CD4-positive, alpha-beta T cell treated with Interleukin-17A for 1 hour (primary cell): ENCODE data around the gene CCDC188.

Experiments
- DNase-seq: peaks from one replicate; pipeline ENCODE4 v3.0.0-alpha.2; 2020

CCDC188 gene

DNA sequence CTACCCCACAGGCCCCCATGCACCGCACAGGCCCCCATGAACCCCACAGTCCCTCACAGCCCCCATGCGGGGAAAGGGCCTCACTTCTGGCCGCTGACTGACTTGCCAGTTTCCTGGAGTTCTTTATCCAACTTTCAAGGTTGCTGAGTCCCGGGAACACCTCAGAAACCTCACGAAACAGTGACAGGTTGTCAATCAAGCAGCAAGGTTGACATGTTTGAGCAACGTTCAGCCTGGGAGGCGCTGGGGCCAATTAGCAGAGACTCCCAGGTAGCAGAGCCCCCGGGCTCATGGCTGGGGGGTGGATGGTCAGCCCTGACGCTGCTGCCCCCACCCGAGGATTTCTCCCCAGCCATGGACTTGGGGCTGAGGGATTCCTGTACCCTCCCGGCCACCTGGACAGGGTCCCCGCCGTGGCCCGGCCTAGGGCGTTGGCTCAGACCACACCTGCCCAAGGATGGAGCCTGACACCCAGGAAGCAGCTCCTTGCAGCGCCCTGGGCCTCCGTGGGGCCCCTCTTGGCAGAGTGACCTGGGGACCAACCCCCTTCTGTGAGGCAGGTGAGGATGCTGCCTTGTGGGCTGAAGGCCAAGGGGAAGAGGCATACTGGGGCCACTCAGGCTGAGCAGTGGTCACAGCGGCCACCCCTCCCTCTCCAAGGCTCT, 33.8 kb upstream of the CCDC188 start:
- no peak for DNase-seq

DNA sequence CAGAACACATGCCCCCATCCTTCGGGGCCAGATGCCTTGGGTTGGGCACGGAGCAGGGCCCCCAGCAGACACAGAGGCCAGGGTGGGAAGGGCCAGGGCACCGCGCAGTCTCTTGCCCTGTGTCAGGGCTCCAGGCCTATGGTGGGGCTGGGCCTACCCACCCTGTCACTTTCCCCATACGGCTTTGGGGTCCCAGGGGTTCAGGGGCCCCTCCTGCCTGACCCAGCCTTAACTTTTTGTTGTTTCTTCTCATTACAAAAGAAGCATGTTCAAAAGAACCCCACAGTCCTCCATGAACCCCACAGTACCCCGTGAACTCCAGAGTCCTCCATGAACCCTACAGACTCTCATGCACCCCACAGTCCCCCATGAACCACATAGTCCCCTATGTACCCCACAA, 33.0 kb upstream of the CCDC188 start:
- DNase-seq = no peak

DNA sequence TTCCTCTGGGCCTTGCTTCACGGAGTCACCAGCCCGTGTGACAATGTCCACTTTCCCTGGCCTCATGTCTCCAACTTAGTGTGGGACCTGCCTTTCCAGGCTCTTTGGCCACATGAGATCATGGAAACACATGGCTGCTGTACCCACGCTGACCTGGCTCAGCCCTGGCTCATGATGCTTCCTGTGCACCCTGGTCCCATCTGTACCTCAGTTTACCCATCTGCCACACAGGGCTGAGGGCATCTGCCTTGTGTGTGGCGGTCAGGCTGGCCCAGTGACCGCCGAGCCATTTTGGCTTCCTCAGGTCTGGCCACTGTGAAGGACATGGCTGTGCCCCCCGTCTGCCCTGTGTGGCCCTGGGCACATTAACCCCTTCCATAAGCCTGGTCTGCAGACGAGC, 32.2 kb upstream of the CCDC188 start:
- DNase-seq = no peak

DNA sequence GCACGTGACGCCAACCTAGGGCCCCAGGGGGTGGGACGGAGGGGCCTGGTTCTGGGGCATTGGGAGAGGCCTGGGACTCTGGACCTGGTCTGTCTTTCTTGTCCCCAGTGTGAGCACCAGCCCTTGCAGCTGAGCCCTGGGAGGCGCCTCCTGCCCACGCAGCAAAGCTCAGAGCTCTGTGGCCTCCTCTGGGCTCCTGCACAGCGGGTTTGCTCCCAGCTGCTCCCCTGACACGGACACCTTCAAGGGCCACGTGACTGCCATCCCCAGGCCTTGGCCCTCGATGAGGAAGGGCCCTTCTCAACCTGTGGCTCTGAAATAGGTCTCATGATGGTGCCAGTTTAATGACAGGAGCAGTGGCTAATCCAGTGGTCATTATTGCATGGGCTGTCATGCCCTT, 31.5 kb upstream of the CCDC188 start:
- DNase-seq = no peak

DNA sequence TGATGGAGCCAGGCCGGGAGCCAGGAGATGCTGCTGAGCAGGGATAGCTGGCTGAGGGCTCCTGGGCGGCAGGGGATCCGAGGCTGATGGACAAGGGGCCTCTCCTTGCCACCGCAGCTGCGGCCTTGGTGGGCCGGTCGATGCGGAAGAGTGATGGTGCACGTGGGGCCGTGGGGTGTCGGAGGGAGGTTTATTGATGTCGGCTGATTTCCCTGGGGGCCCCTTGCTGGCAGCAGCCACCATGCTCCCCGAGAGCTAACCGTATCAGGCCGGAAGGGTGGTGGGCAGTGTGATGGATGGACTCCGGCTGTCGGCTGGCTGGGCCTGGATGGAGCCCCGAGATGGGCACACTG, 31.0 kb upstream of the CCDC188 start:
- DNase-seq = no peak

DNA sequence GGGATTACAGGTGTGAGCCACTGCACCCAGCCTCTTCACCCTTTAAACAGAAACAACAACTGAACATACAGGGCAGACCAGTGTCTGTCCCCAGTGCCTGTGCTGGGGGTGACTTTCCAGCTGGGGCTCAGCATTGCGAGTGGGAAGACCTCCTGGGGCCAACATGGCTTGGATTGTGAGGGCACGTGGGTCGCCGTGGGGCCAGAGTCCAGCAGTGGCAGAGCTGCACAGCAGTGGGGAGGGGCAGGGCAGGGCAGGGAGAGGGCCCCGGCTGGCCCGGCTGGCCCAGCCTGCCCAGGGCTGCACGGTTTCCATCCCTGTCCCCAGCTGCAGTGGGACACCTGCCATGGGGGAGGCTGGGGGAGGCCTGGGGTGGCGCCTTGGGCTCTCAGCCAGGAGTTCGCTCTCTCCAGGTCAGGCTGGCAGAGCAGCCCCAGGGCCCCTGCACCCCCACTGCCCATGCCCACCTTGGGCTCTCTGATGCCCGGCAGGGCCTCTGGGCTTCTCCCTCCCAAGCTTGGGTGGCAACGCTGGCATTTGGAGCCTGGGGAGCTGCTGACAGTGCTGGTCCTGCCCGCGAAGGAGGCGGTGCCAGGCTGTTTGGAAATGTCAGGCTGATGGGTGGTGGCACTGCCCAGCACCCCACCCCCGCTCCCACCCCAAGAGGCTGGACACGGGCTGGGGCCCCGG, 30.5 kb upstream of the CCDC188 start:
- DNase-seq = no peak

DNA sequence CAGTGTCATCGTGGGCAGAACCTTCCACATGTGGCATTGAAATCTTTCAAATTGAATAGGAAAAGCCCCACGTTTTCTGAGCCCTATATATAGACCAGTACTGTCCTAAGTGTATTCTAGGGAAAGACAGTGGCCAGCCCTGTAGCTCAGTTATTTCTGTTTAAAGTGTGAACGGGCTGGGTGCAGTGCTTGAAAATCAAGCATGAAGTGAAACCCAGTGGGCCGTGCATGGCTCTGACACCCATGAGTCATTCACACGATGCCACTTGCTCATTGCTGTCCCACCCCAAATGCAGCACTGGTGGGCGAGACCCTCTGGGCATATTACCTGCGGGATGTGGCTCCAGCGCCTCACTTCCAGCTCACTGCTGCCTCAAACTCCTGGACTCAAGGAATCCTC, 29.8 kb upstream of the CCDC188 start:
- no peak for DNase-seq

DNA sequence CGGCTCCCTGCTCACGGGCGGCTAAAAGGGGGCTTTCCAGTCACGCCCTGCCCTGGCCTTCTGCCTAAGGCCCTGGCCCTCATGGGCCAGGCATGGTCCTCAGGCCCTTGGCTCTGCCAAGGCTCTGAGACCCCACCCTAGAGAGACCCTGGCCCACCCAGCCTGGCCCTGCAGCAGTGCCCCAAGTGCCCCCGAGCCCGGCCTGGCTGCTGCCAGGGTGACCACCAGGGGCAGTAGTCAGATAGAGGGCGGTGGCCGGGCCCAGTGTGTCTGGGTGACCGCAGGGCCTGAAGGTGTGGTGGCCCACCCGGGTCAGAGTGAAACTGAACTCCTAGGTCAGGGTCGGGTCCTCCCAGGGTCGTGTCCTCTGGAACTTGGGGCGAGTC, 29.4 kb upstream of the CCDC188 start:
- no peak for DNase-seq

DNA sequence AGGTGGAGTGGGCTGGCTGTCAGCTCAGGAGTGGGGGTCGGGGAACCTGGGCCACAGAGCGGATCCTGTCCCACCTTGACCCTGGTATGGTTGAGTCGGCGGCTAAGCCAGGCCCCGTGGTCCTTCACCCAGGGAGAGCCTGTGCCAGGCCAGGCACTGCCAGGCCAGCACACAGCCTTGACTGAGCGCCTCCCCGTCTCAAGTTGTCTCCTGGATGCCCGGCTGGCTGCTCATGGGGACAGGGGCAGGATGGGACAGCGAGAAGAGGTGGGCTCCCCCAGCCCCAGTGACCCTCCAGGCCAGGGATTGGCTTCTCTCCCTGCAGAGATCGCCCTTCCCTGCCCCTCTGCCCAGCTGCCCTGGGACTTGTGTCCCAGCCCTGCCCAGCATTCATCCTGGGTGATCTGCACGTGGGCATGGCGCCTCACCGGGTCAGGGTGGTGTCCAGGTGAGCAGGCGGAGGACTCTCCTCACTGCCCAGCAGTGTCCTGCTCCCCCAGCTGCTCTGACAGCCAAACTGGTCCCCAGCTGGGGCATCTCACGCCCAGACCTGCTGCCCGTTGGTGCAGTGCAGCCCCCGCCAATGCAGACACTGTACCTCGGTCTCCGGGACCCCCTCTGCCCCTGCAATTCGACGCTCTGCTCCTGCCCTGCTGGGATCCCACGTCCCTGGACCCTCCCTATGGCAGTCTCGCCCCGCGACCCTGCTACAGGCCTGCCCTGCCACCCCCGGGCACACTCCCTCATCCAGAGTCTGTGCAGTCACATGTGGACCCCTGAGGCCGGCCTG, 28.8 kb upstream of the CCDC188 start:
- no peak for DNase-seq

DNA sequence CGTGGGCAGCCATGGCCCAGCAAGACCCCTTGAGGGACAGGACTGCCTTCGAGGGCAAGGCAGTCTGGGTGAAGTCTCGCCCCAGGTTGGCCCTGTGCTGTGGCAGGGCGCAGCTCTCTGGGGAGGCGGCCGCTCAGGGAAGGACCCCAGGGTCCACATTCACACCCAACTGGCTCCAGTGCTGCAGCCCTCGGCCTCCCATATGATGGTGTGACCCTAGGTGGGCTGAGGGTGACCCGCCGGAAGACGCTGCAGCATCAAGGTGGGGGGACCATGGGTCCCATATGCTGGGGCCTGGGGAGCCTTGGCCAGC, 28.0 kb upstream of the CCDC188 start:
- no peak for DNase-seq

DNA sequence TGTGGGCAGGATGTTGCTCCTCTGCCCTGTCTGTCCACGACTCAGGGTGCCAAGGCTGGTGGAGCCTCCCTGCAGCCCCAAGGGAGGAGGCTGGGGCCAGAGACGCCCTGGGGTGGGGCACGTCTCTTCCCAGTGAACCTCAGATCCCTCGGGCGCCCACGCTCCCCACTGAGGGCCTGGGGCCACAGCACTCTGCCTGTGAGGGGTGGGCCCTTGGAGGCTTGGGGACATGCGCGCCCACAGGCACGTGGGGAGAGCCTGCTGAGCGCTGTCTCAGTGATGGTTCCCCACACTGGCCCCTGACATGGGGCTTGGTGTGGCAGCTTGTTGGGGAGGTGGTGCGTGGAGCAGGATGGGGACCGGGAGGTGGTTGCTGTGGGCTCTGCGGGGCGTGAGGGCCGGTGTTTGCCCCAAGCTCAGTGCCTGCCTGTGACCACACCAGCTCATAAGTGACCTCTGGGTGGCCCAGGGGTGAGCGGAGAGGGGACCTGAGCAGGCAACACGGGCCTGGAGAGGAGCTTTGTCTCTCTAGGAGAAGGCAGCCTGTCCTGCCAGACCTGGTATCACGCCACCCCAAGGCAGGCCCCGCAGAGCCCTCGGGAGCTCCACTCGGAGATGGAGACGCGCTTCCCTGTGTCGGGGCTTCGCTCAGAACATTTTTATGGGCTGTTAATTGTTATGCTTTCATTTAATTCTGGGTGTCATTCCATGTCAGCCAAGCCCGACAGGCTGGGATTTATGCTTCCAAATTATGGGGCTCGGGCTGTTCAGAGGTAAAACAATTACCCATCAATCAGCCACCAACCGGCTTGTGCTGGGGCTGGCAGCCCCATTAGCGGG, 27.4 kb upstream of the CCDC188 start:
- no peak for DNase-seq

DNA sequence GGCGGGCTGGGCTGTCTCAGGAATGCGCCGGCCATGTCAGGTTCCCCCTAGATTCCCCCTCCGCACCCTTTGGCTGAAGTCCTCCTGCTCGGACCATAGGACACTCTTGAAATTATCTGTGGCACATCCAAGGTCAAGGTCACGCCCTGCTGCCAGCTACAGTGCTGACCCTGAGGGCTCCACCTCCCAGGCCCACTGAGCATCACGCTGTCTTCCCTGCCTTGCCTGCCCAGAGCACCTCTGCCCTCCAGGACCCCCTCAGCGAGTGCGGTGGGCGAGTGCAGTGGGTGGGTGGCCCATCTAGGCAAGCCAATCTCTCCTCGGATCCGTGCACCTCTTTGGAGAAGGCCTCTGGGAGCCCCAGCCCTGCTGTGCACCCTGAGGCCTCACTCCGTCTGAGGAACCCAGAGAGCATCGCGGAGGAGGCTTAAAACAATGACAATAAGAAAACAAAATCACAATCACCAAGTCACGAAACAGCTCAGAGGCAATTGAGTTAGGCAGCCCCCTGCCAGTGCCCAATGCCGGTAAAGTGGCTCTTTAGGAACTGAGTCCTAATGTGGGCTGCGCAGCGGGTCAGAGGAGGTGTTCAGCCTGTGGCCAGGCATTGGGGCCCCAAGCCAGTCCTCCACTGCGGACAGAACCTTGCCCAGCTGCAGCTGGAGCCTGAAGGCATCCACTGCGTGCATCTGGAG, 26.5 kb upstream of the CCDC188 start:
- no peak for DNase-seq

DNA sequence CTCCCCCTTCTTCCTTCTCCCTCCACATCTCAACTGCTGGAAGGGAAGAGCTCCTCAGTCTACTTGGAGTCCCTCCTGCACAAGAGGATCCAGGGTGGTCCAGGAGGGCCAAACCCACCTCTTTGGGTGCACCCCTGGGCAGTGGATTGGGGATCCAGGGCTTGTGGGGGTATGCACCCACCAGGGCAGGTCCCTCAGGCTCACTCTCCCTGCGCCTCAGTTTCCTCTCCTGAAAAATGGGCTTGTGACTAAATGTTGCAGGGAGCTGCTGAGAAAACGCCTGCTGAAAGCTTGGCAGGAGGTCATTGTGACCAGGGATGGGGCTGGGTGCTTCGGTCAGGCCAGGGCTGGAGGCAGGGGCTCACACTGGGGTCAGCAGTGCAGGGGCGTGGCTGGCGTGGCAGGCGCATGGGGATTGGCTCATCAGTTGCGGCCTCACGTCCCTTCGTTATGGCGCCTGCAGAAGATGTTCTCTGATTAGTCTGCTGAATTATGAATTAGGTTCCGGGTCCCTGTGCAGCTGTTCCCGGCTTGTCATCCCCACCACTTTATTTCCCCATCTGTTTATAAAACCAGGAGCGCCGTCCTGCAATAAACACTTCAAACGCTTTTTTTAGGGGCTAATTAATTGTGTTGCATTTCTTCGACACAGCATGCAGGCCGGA, 25.7 kb upstream of the CCDC188 start:
- DNase-seq = no peak

DNA sequence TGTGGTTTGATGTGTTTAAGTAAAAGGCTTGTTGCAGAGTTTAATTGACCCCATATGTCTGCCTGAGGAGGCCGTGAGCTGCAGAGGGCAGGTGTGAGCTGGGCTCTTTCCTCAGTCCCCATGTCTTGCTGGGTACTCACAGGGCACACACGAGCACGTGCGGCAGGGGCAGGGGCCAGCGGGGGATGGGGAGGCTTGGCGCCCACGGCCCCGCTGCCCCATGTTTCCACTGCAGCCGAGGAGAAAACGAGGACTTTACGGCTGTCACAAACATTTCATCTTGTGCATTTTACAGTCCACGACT, 24.7 kb upstream of the CCDC188 start:
- no peak for DNase-seq

DNA sequence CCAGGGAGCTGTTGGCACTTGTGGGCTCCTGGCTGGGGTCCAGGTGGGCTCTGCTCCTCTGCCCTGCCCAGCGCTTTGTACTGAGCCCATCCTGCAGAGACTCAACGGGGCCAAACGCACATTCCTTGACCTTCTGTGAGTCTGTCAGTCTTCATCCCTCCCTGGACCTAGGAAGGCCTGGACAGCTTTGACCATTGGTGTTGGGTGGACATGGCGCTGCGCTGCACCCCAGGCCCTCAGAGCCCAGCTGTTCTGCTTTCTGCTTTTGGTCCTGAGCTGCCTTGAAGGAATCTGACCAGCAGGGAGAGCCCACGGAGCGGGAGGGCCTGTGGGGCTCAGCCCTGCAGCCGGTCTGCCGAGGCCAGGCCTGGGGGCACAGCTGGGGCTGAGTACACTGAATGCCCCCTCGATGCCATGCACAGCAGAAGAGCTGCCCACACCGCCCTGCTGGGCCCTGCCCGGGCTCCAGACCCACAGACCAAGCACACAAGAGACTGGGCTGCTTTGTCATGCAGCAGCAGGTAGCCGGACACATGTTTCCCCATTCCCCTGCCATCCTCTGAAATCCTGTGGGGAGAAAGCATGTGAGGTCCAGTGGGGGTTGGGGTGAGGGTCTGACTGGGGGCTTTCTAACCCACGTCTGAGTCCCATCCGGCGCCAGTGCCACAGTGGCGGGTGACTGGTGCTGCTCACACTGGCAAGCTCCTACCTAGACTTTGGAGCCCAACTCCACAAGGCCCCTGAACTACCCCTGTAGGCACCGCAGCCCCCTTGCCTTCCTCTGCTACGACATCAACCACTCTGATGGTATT, 24.1 kb upstream of the CCDC188 start:
- no peak for DNase-seq

DNA sequence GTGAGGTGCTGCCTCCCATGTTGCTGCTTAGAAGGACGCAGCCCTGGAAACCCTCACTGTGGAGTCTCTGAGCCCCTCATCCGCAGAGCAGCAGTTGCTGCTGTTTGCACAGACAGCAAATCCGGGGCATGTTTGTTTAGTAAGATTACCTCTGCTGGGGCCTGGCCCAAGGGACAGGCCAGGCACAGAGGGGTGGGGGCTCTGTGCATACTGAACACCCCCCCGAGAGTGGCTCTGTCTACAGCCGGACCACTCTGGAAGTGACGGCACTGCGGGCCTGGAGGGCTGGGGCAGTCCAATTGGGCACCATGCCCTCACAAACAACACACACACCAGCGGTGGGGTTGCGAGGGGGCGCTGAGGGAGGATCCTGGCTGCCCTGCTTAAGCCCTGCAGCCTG, 22.9 kb upstream of the CCDC188 start:
- DNase-seq = no peak

DNA sequence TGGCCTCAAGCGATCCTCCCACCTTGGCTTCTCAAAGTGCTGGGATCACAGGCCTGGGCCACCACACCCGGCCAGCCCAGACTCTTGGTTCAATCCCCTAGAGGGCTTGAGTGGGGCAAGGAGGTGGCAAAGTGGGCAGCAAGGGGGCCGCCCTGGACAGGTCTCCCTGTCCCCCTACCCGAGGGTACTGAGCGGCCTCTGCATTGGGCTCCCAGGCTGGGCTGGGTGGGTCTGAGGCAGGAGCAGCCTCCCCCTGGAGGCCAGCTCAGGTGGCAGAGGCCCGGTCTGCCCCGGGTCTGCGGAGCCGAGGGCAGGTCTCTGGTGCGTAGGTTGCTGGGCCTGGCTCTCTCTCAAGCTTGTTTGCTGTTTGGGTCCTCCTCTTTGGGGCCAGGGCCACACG, 22.4 kb upstream of the CCDC188 start:
- DNase-seq = no peak

DNA sequence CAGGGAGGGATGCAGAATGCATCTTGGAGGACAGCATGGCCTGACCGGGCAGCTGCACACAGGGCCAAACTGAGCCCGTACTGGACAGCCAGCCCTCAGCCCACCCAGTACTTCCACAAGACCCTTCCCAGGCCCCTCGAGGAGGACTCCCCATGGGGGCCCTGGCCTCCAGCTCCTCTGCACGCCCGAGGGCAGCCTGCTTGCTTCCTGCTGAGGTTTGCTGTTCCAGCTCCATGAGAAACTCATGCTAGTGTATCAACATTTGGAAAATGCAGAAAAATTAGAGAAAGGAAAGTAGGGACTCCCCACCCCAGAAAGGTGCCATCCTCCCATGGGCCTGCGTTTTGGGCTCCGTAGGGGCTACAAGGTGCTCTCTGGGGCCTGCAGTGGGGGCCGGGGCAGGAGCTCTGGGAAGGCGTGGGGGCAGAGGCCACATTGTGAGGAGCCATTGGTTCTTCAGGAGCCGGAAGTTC, 21.3 kb upstream of the CCDC188 start:
- DNase-seq = no peak

DNA sequence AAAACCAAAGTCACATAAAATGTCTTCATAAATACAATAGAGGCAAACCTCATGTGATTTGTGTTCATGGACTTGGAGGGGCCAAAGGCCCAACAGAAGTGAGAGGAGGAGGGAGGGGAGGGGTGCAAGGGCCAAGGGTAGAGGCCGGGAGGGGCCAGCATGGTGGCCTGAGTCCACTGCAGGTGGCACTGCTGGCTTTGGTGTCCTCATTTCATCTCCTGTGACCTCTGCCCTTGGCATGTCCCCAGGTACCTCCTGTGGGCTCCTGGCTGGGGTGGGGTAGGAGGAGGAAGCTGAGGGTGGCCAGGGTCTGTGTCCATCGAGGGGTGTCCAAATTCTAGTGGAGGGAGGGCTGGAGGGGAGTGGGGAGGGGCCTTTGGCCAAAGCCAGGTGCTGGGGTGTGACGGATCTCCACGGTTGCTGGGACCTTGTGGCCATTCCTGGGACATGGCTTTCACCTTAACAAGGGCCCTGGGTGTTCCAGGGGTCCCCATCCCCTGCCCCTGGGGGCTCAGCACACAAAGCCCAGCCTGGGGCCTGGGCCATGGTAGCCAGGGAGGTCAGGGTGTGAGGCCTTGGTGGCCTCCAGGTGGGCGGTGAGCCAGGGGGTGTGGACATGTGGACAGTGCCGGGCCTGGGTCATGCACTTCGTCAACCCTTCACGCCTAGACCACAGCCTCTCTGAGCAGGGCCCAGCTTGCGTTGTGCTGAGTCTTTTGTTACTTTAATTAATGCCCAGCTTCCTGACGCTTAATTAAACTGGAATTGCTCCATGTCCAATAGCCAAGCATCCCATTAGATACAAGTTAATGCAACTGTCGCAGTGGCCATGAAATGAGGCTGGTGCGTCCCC, 20.7 kb upstream of the CCDC188 start:
- no peak for DNase-seq

DNA sequence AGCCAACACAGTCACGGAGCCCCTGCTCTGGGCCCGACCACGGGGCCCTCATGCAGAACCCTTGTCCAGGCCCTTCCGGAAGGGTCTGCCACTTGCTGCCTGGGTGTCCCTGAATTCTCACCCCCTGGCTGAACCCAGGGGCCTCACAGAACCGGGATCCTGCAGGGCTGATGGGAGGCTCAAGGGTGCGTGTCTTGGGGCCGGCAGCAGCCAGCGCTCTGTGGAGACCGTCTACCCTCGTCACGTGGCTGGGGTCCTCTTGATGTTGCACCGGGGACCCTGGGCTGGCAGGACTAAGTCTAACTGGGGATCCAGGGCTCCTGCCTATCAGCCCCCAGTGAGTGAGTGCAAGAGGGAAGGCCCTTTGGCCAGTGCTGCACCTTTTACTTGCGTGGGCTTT, 19.3 kb upstream of the CCDC188 start:
- no peak for DNase-seq
